ENCODE results near the gene MED16. TPM values are rescaled to one million over a fixed set of nuclear protein-coding genes. Genes with fewer than 3 reads are reported as not detected.

MED16 gene
- total RNA-seq, 1 experiment from 2014 or later: 69.1 TPM

DNA sequence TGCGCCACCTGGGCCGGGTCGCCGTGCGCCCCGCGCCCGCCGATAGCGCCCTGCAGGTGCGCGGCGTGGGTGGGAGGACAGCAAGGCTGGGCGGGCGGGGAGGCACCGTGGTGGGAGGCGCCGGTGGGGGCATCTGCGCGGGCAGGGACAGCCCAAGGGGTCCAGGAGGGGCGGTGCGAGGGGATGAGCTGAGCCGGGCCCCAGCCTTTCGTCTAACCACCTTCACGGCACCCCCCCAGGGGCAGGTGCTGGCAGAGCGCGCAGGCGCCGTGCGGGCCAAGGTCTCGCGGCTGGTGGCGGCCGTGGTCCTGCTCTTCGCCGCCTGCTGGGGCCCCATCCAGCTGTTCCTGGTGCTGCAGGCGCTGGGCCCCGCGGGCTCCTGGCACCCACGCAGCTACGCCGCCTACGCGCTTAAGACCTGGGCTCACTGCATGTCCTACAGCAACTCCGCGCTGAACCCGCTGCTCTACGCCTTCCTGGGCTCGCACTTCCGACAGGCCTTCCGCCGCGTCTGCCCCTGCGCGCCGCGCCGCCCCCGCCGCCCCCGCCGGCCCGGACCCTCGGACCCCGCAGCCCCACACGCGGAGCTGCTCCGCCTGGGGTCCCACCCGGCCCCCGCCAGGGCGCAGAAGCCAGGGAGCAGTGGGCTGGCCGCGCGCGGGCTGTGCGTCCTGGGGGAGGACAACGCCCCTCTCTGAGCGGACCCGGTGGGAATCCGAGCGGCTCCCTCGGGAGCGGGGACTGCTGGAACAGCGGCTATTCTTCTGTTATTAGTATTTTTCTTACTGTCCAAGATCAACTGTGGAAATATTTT, 27.3 kb upstream of the MED16 start:
- Histone ChIP-seq H3K4me3 (ENCODE audit: low read depth, low read length) (no peak overlapping the region), H3K36me3 (ENCODE audit: control insufficient read depth, insufficient read depth, low read length) (no peaks in the 10 kb centered on the region), H3K27me3 (replicated peaks; ENCODE audit: control insufficient read depth, insufficient read depth, low read length) (no peaks in the 10 kb centered on the region), H3K4me1 (peaks cover 23% of the 10 kb centered on the region), H3K9me3 (no peaks in the 10 kb centered on the region)
- BruUV-seq (replicated peaks): no TSS peak
- POLR2A ChIA-PET: interaction anchor here (0.6 kb wide), 2 partner anchors 11 to 366 kb away, joined by 3 to 5 read pairs; no protein-coding TSS in a partner anchor
- Mint-ChIP-seq H3K9me3 (ENCODE audit: unreplicated experiment) (no peaks in the 10 kb centered on the region), H3K4me3 (ENCODE audit: unreplicated experiment) (peak overlapping the region; percentile 29), H3K4me1 (ENCODE audit: low read depth, unreplicated experiment) (no peaks in the 10 kb centered on the region), H3K36me3 (ENCODE audit: insufficient read depth, unreplicated experiment) (peaks cover 12% of the 10 kb centered on the region), H3K27ac (ENCODE audit: unreplicated experiment) (no peak overlapping the region), H3K27me3 (ENCODE audit: insufficient read depth, unreplicated experiment) (no peaks in the 10 kb centered on the region)
- TF ChIP-seq, protein P1, sequence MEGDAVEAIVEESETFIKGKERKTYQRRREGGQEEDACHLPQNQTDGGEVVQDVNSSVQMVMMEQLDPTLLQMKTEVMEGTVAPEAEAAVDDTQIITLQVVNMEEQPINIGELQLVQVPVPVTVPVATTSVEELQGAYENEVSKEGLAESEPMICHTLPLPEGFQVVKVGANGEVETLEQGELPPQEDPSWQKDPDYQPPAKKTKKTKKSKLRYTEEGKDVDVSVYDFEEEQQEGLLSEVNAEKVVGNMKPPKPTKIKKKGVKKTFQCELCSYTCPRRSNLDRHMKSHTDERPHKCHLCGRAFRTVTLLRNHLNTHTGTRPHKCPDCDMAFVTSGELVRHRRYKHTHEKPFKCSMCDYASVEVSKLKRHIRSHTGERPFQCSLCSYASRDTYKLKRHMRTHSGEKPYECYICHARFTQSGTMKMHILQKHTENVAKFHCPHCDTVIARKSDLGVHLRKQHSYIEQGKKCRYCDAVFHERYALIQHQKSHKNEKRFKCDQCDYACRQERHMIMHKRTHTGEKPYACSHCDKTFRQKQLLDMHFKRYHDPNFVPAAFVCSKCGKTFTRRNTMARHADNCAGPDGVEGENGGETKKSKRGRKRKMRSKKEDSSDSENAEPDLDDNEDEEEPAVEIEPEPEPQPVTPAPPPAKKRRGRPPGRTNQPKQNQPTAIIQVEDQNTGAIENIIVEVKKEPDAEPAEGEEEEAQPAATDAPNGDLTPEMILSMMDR (IDR thresholded peaks at IDR 0.05; ENCODE audit: insufficient read depth in 1 of 2, low read depth in 1 of 2, low read length in 1 of 2, severe bottlenecking in 1 of 2, unreplicated experiment in 1 of 2): no peak
- intact Hi-C loops (cut with micrococcal nuclease; ENCODE audit: unreplicated experiment): no loop called here
- CTCF ChIA-PET: interaction anchor here (1.5 kb wide), 1 partner anchor 64 kb away, joined by 7 read pairs; the partner anchor contains the start of gene WDR18
- peak in 1 of 2 experiments; percentile 59 for DNase-seq

DNA sequence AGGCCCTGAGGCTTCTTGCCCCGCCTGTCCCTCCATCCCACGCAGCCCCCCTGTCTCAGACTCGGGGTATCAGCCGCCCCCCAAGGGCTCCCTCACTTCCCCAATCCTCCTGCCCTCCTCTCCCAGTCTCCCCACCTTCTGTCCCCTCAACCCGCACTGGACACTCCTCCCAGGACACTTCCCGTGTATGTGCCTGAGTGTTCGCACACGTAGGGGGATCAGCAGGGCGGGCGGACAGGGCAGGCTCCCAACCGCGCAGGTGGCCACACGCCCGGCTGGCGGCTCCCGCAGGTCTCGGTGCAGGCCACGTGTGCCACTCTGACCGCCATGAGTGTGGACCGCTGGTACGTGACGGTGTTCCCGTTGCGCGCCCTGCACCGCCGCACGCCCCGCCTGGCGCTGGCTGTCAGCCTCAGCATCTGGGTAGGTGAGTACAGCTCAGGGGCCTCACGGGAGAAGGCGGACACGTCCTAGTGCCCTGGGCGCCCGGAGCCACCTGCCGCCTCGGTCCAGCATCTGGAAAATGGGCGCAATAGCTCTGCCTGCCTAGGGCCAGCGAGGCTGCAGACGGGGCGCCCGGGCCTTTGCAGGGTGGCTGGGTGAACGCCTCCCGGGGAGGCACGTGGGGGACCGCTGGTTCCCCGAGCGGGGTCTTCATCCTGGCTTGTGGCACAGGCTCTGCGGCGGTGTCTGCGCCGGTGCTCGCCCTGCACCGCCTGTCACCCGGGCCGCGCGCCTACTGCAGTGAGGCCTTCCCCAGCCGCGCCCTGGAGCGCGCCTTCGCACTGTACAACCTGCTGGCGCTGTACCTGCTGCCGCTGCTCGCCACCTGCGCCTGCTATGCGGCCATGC, 26.4 kb upstream of the MED16 start:
- Histone ChIP-seq H3K4me3 (ENCODE audit: low read depth, low read length) (no peak overlapping the region), H3K4me1 (peaks cover 19% of the 10 kb centered on the region), H3K36me3 (ENCODE audit: control insufficient read depth, insufficient read depth, low read length) (no peaks in the 10 kb centered on the region), H3K9me3 (no peaks in the 10 kb centered on the region), H3K27me3 (replicated peaks; ENCODE audit: control insufficient read depth, insufficient read depth, low read length) (no peaks in the 10 kb centered on the region)
- no peaks in the 10 kb centered on the region for H3K27me3 Mint-ChIP-seq (ENCODE audit: insufficient read depth, unreplicated experiment)
- DNase-seq: no peak
- peaks cover 12% of the 10 kb centered on the region for H3K36me3 Mint-ChIP-seq (ENCODE audit: insufficient read depth, unreplicated experiment)
- H3K27ac Mint-ChIP-seq (ENCODE audit: unreplicated experiment): no peak overlapping the region
- intact Hi-C loops (cut with micrococcal nuclease; ENCODE audit: unreplicated experiment): no loop called here
- H3K4me1 Mint-ChIP-seq (ENCODE audit: low read depth, unreplicated experiment): no peaks in the 10 kb centered on the region
- BruUV-seq (replicated peaks): no TSS peak
- peak overlapping the region; percentile 42 for H3K4me3 Mint-ChIP-seq (ENCODE audit: unreplicated experiment)
- H3K9me3 Mint-ChIP-seq (ENCODE audit: unreplicated experiment): no peaks in the 10 kb centered on the region
- CTCF ChIA-PET: interaction anchor here (1.5 kb wide), 1 partner anchor 65 kb away, joined by 7 read pairs; the partner anchor contains the start of gene WDR18
- POLR2A ChIA-PET: no interaction called here
- TF ChIP-seq, protein P1 (IDR thresholded peaks at IDR 0.05; ENCODE audit: insufficient read depth in 1 of 2, low read depth in 1 of 2, low read length in 1 of 2, severe bottlenecking in 1 of 2, unreplicated experiment in 1 of 2): no peak

DNA sequence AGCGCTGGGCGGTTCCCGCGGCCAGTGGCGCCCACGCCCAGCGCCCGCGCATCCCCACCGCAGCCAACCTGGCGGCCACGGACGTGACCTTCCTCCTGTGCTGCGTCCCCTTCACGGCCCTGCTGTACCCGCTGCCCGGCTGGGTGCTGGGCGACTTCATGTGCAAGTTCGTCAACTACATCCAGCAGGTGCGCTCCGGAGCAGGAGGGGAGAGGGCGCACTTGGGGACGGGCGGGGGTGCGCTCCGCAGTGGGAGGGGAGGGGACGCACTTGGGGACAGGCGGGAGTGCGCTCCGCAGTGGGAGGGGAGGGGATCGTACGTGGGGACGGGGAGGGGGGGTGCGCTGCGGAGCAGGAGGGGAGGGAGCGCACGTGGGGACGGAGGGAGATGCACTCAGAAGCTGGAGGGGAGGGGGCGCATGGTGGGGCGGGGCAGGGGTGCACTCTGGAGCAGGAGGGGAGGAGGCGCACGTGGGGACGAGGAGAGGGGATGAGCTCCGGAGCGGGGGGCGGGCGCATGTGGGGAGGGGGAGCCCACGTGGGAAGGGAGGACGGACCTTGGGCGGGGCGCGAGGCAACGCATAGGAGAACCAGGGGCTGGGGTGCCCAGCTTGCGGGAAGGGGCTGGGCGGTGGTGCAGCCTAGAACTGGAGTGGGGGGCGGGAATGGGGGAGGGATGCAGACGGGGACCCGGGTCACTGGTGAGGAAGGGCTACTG, 25.7 kb upstream of the MED16 start:
- POLR2A ChIA-PET: no interaction called here
- CTCF ChIA-PET: interaction anchor here (1.5 kb wide), 1 partner anchor 66 kb away, joined by 7 read pairs; the partner anchor contains the start of gene WDR18
- H3K4me3 ChIP-seq (ENCODE audit: low read depth, low read length): peak overlapping the region; percentile 87

More for the DNA sequence above, 25.7 kb upstream of the MED16 start:
- no peak for DNase-seq
- H3K4me3 Mint-ChIP-seq (ENCODE audit: unreplicated experiment): peak overlapping the region; percentile 69
- H3K4me1 Mint-ChIP-seq (ENCODE audit: low read depth, unreplicated experiment): no peaks in the 10 kb centered on the region
- no TSS peak for BruUV-seq (replicated peaks)
- intact Hi-C loops (cut with micrococcal nuclease; ENCODE audit: unreplicated experiment): no loop called here
- no peak overlapping the region for H3K27ac Mint-ChIP-seq (ENCODE audit: unreplicated experiment)
- TF ChIP-seq, protein P1 (IDR thresholded peaks at IDR 0.05; ENCODE audit: insufficient read depth in 1 of 2, low read depth in 1 of 2, low read length in 1 of 2, severe bottlenecking in 1 of 2, unreplicated experiment in 1 of 2): no peak
- no peaks in the 10 kb centered on the region for H3K9me3 Mint-ChIP-seq (ENCODE audit: unreplicated experiment)
- peaks cover 12% of the 10 kb centered on the region for H3K36me3 Mint-ChIP-seq (ENCODE audit: insufficient read depth, unreplicated experiment)
- H3K27me3 Mint-ChIP-seq (ENCODE audit: insufficient read depth, unreplicated experiment): no peaks in the 10 kb centered on the region
- H3K4me1 ChIP-seq: 0 out of 2 replicates have a peak, but pooled peaks cover 11% of the 10 kb centered on the region
- no peaks in the 10 kb centered on the region for H3K27me3 ChIP-seq (replicated peaks; ENCODE audit: control insufficient read depth, insufficient read depth, low read length)
- no peaks in the 10 kb centered on the region for H3K9me3 ChIP-seq
- H3K36me3 ChIP-seq (ENCODE audit: control insufficient read depth, insufficient read depth, low read length): no peaks in the 10 kb centered on the region
